Panc1 (cell line): ENCODE data around the gene TBC1D13. TPM values are rescaled to one million over a fixed set of nuclear protein-coding genes. Genes with fewer than 3 reads are reported as not detected.

Experiments
- ATAC-seq: fragments of 200-7000 bp; cut with Tn5 transposase; 2 replicates; pipeline ENCODE4 v1.9.1; 2020; ENCODE audit warnings: mild to moderate bottlenecking, moderate library complexity
- BruUV-seq: library from RNA; stranded (reverse); fragments of 400-500 nt; replicated peaks from 2 replicates; lab custom pipeline; 2021; lab: Mats Ljungman, UMichigan
- CTCF ChIA-PET: fragments of 300-600 bp; sonication (Branson Sonifier 250); formaldehyde crosslinking; loops from one replicate; lab custom pipeline; 2022; ENCODE audit warnings: antibody characterized with exemption; lab: Charles Lee
- POLR2A ChIA-PET: fragments of 300-600 bp; sonication (Branson Sonifier 250); formaldehyde crosslinking; loops from one replicate; lab custom pipeline; 2022; ENCODE audit warnings: antibody characterized with exemption; lab: Charles Lee
- DNase-seq: peaks from one replicate; pipeline ENCODE4 v3.0.0-alpha.2; 2010; ENCODE audit warnings: low read depth, low spot score
- H3K27ac ChIP-seq: 2 replicates; pipeline ENCODE4 v1.5.1; 2011; ENCODE audit warnings: mild to moderate bottlenecking, low read length, inconsistent platforms
- H3K27me3 ChIP-seq: fragments of 200-500 bp; sonication (Bioruptor generic); 2 replicates; pipeline ENCODE4 v1.6.0; 2014; ENCODE audit warnings: low read length, inconsistent platforms; ENCODE audit not compliant: control insufficient read depth, insufficient read depth
- H3K36me3 ChIP-seq: fragments of 200-500 bp; sonication (Bioruptor generic); 2 replicates; pipeline ENCODE4 v1.5.1; 2014; ENCODE audit warnings: inconsistent platforms, mild to moderate bottlenecking, low read length, moderate library complexity; ENCODE audit not compliant: control insufficient read depth, insufficient read depth
- H3K4me1 ChIP-seq: 2 replicates; pipeline ENCODE4 v1.5.1; 2011; ENCODE audit warnings: inconsistent platforms, mild to moderate bottlenecking, low read length, moderate library complexity; ENCODE audit not compliant: control insufficient read depth, insufficient read depth
- H3K4me3 ChIP-seq, 2 experiments: 2 replicates each; pipeline ENCODE4 v1.5.1; 2011 to 2012; ENCODE audit warnings: low read depth in 2 of 2, low read length in 2 of 2, mild to moderate bottlenecking in 2 of 2, inconsistent platforms in 1 of 2, moderate library complexity in 1 of 2
- H3K9me3 ChIP-seq: fragments of 200-500 bp; sonication (Bioruptor generic); 2 replicates; pipeline ENCODE4 v1.5.1; 2014; ENCODE audit warnings: low read depth, mild to moderate bottlenecking, inconsistent platforms, low read length, moderate library complexity; ENCODE audit not compliant: control insufficient read depth, insufficient read depth
- CTCF ChIP-seq: fragments of 450-650 bp; IDR thresholded peaks from 2 replicates; pipeline ENCODE4 v1.5.1; 2017; ENCODE audit warnings: mild to moderate bottlenecking
- POLR2AphosphoS5 ChIP-seq: IDR thresholded peaks from 2 replicates; pipeline ENCODE4 v1.6.1; 2012; ENCODE audit warnings: mild to moderate bottlenecking, low read depth, low read length, moderate library complexity
- SIN3A ChIP-seq: IDR thresholded peaks from 2 replicates; pipeline ENCODE4 v1.6.1; 2012; ENCODE audit warnings: low read depth, mild to moderate bottlenecking, low read length, moderate library complexity, borderline replicate concordance; ENCODE audit not compliant: insufficient read depth
- TCF7L2 ChIP-seq: IDR thresholded peaks from 2 replicates; pipeline ENCODE4 v1.6.1; 2011; ENCODE audit warnings: mild to moderate bottlenecking, low read depth, low read length, inconsistent platforms
- in situ Hi-C: cut with HindIII; loops from 2 replicates; pipeline ENCODE4 v1.10.0; 2016; ENCODE audit warnings: low sequenced_read_pairs, low pct_unique_long_range_greater_than_20kb
- intact Hi-C: fragments of 100-400 bp; cut with micrococcal nuclease; formaldehyde crosslinking; loops from one replicate; pipeline ENCODE4 v1.10.0; 2022; ENCODE audit not compliant: unreplicated experiment
- total RNA-seq: library from RNA; stranded (reverse); gene quantifications from one replicate; pipeline ENCODE4 v1.2.1, GENCODE V29; 2021; ENCODE audit not compliant: unreplicated experiment
- TF ChIP-seq, protein P1 (sequence below), 2 experiments: IDR thresholded peaks; 2 replicates each; pipeline ENCODE4 v1.6.1; 2011 to 2012; ENCODE audit warnings: low read depth in 2 of 2, control low read depth in 1 of 2, low read length in 1 of 2, mild to moderate bottlenecking in 1 of 2, moderate library complexity in 1 of 2; ENCODE audit not compliant: insufficient read depth in 1 of 2

Gene TBC1D13
- total RNA-seq, 1 experiment from 2014 or later = 21.3 TPM

GRCh38 chr9:128809036-128809599, 22.1 kb downstream of the TBC1D13 start:
- no TSS peak for BruUV-seq
- in situ Hi-C loops (no loop called here), intact Hi-C loops (no loop called here)
- ChIA-PET POLR2A (no interaction called here), CTCF (no interaction called here)
- H3K4me3 ChIP-seq = no peak overlapping the region
- no peaks in the 10 kb centered on the region for H3K9me3 ChIP-seq
- H3K27me3 ChIP-seq = no peaks in the 10 kb centered on the region
- TF ChIP-seq TCF7L2 (no peak), SIN3A (no peak), CTCF (no peak)
- TF ChIP-seq, protein P1, sequence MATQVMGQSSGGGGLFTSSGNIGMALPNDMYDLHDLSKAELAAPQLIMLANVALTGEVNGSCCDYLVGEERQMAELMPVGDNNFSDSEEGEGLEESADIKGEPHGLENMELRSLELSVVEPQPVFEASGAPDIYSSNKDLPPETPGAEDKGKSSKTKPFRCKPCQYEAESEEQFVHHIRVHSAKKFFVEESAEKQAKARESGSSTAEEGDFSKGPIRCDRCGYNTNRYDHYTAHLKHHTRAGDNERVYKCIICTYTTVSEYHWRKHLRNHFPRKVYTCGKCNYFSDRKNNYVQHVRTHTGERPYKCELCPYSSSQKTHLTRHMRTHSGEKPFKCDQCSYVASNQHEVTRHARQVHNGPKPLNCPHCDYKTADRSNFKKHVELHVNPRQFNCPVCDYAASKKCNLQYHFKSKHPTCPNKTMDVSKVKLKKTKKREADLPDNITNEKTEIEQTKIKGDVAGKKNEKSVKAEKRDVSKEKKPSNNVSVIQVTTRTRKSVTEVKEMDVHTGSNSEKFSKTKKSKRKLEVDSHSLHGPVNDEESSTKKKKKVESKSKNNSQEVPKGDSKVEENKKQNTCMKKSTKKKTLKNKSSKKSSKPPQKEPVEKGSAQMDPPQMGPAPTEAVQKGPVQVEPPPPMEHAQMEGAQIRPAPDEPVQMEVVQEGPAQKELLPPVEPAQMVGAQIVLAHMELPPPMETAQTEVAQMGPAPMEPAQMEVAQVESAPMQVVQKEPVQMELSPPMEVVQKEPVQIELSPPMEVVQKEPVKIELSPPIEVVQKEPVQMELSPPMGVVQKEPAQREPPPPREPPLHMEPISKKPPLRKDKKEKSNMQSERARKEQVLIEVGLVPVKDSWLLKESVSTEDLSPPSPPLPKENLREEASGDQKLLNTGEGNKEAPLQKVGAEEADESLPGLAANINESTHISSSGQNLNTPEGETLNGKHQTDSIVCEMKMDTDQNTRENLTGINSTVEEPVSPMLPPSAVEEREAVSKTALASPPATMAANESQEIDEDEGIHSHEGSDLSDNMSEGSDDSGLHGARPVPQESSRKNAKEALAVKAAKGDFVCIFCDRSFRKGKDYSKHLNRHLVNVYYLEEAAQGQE (IDR thresholded peaks at IDR 0.05; ENCODE audit: insufficient read depth in 1 of 2, low read depth in 2 of 2, low read length in 1 of 2) = no peak
- H3K4me1 ChIP-seq = no peaks in the 10 kb centered on the region
- ATAC-seq = no peak
- DNase-seq = no peak
- H3K27ac ChIP-seq = no peak overlapping the region
- no peaks in the 10 kb centered on the region for H3K36me3 ChIP-seq

- in situ Hi-C loops = no loop called here
- H3K27ac ChIP-seq = no peak overlapping the region
- ChIA-PET CTCF (no interaction called here), POLR2A (no interaction called here)
- intact Hi-C loops = loop anchor here (10.0 kb wide), 1 partner anchor 75 kb away; no protein-coding TSS in a partner anchor
- H3K4me1 ChIP-seq = no peaks in the 10 kb centered on the region
- H3K36me3 ChIP-seq = no peaks in the 10 kb centered on the region
- 0 out of 2 replicates have a peak, but pooled peaks have one; percentile 42 for ATAC-seq
- DNase-seq = no peak
- TSS peak; percentile 70 for BruUV-seq
- TF ChIP-seq, protein P1 (IDR thresholded peaks at IDR 0.05; ENCODE audit: insufficient read depth in 1 of 2, low read depth in 2 of 2, low read length in 1 of 2) = no peak
- TF ChIP-seq CTCF = no peak
- no peak for TF ChIP-seq POLR2AphosphoS5
- TF ChIP-seq TCF7L2 = no peak
- TF ChIP-seq SIN3A = no peak
- H3K27me3 ChIP-seq = no peaks in the 10 kb centered on the region
- no peaks in the 10 kb centered on the region for H3K9me3 ChIP-seq
- H3K4me3 ChIP-seq = no peak overlapping the region
Measured at GRCh38 chr9:128809831-128810230, 22.8 kb downstream of the TBC1D13 start.
